ENCODE results near the gene BICDL2. TPM values are rescaled to one million over a fixed set of nuclear protein-coding genes. Genes with fewer than 3 reads are reported as not detected.

BICDL2 gene
- total RNA-seq, 1 experiment from 2014 or later: not detected

GRCh38 chr16:3035289-3035971, 1.3 kb downstream of the BICDL2 start:
- no peaks in the 10 kb centered on the region for H3K4me1 ChIP-seq (ENCODE audit: insufficient read depth, low read length, poor library complexity, severe bottlenecking)
- H3K9me3 ChIP-seq (ENCODE audit: low read depth, low read length, poor library complexity, severe bottlenecking): no peaks in the 10 kb centered on the region
- H3K27ac ChIP-seq (ENCODE audit: low read depth, low read length, poor library complexity, severe bottlenecking): no peak overlapping the region
- ChIA-PET POLR2A (ENCODE audit: low non-redundant PET) (no interaction called here), CTCF (no interaction called here)
- BruUV-seq (replicated peaks): no TSS peak
- H3K4me3 ChIP-seq (ENCODE audit: low read depth, low read length, poor library complexity, severe bottlenecking): no peak overlapping the region
- TF ChIP-seq, protein P1, sequence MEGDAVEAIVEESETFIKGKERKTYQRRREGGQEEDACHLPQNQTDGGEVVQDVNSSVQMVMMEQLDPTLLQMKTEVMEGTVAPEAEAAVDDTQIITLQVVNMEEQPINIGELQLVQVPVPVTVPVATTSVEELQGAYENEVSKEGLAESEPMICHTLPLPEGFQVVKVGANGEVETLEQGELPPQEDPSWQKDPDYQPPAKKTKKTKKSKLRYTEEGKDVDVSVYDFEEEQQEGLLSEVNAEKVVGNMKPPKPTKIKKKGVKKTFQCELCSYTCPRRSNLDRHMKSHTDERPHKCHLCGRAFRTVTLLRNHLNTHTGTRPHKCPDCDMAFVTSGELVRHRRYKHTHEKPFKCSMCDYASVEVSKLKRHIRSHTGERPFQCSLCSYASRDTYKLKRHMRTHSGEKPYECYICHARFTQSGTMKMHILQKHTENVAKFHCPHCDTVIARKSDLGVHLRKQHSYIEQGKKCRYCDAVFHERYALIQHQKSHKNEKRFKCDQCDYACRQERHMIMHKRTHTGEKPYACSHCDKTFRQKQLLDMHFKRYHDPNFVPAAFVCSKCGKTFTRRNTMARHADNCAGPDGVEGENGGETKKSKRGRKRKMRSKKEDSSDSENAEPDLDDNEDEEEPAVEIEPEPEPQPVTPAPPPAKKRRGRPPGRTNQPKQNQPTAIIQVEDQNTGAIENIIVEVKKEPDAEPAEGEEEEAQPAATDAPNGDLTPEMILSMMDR (conservative IDR thresholded peaks at IDR 0.05; ENCODE audit: low read depth, low read length): no peak
- no peak for TF ChIP-seq EZH2 (IDR thresholded peaks at IDR 0.05; ENCODE audit: borderline replicate concordance, low read depth, low read length, poor library complexity, severe bottlenecking)
- H3K36me3 ChIP-seq (ENCODE audit: insufficient read depth, low read length, poor library complexity, severe bottlenecking): no peaks in the 10 kb centered on the region
- DNase-seq (ENCODE audit: low spot score): no peak
- intact Hi-C loops (cut with micrococcal nuclease; ENCODE audit: unreplicated experiment): no loop called here
- H3K27me3 ChIP-seq (replicated peaks; ENCODE audit: insufficient read depth, low read depth, low read length, poor library complexity): peaks cover 71% of the 10 kb centered on the region

GRCh38 chr16:3032624-3033023, 4.1 kb downstream of the BICDL2 start:
- peaks cover 74% of the 10 kb centered on the region for H3K27me3 ChIP-seq (replicated peaks; ENCODE audit: insufficient read depth, low read depth, low read length, poor library complexity)

DNA sequence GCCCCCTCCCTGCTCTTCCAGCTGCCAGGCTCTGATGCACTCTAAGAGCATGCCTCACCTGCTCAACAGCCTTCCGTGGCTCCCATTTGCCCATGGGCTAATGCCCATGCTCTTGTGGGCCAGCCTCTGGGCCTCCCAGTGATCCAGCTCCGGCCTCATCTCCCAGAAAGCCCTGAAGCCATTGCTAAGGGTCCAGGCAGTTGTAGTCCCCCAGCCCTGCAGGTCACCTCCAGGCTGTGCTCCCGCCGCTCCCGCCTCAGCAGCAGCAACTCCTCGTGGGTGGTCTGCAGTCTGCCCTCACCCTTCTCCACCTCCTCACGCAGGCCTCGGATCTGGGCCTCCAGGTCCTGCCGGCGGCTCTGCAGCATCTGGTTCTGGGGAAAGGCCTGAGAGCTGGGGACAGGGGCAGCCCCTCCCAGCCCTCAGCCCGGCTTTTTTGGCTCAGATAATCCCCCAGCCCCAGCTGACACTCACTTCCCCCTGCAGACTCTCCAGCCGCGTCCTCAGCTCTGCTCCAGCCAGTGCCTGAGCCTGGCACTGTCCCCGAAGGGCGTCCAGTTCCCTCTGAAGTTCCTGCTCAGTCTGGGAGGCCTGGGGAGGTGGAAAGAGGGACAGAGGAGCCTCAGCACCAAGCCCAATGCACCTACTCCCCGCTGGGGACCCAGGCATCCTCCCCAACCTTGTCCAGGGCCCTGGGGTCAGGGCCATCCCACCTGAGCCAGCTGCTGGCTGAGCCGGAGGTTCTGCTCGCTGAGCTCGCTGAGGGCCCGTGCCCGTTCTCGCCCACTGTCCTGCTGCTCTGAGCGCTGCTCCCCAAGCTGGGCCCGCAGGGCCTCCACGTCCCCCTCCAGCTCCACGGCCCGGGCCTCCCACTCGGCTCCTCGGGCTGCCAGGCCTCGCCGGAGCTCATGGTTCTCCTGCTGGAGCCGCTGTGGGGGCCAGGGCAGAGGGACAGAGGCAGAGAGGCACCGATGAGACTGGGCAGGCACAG, 6.2 kb downstream of the BICDL2 start:
- CTCF ChIA-PET: interaction anchor here (1.5 to 2.3 kb wide), 3 partner anchors 11 to 15 kb away, joined by 4 to 15 read pairs (median 5); partner anchors contain the start of gene TNFRSF12A
- Histone ChIP-seq H3K27ac (ENCODE audit: low read depth, low read length, poor library complexity, severe bottlenecking) (no peak overlapping the region), H3K4me3 (ENCODE audit: low read depth, low read length, poor library complexity, severe bottlenecking) (no peak overlapping the region), H3K9me3 (ENCODE audit: low read depth, low read length, poor library complexity, severe bottlenecking) (no peaks in the 10 kb centered on the region), H3K4me1 (ENCODE audit: insufficient read depth, low read length, poor library complexity, severe bottlenecking) (peaks cover 12% of the 10 kb centered on the region), H3K27me3 (replicated peaks; ENCODE audit: insufficient read depth, low read depth, low read length, poor library complexity) (peaks cover 53% of the 10 kb centered on the region), H3K36me3 (ENCODE audit: insufficient read depth, low read length, poor library complexity, severe bottlenecking) (peaks cover 3% of the 10 kb centered on the region)
- intact Hi-C loops (cut with micrococcal nuclease; ENCODE audit: unreplicated experiment): no loop called here
- POLR2A ChIA-PET (ENCODE audit: low non-redundant PET): no interaction called here
- TF ChIP-seq, protein P1 (conservative IDR thresholded peaks at IDR 0.05; ENCODE audit: low read depth, low read length): no peak
- TF ChIP-seq EZH2 (IDR thresholded peaks at IDR 0.05; ENCODE audit: borderline replicate concordance, low read depth, low read length, poor library complexity, severe bottlenecking): no peak
- BruUV-seq (replicated peaks): no TSS peak
- DNase-seq (ENCODE audit: low spot score): no peak

More at GRCh38 chr16:3032624-3033023, 4.1 kb downstream of the BICDL2 start:
- intact Hi-C loops (cut with micrococcal nuclease; ENCODE audit: unreplicated experiment): no loop called here
- no peaks in the 10 kb centered on the region for H3K9me3 ChIP-seq (ENCODE audit: low read depth, low read length, poor library complexity, severe bottlenecking)
- POLR2A ChIA-PET (ENCODE audit: low non-redundant PET): no interaction called here
- no peak overlapping the region for H3K4me3 ChIP-seq (ENCODE audit: low read depth, low read length, poor library complexity, severe bottlenecking)
- TF ChIP-seq, protein P1 (conservative IDR thresholded peaks at IDR 0.05; ENCODE audit: low read depth, low read length): no peak
- TF ChIP-seq EZH2 (IDR thresholded peaks at IDR 0.05; ENCODE audit: borderline replicate concordance, low read depth, low read length, poor library complexity, severe bottlenecking): no peak
- peaks cover 12% of the 10 kb centered on the region for H3K4me1 ChIP-seq (ENCODE audit: insufficient read depth, low read length, poor library complexity, severe bottlenecking)
- BruUV-seq (replicated peaks): no TSS peak
- no peak for DNase-seq (ENCODE audit: low spot score)
- H3K27ac ChIP-seq (ENCODE audit: low read depth, low read length, poor library complexity, severe bottlenecking): no peak overlapping the region
- CTCF ChIA-PET: interaction anchor here (1.0 to 2.3 kb wide), 4 partner anchors 10 to 97 kb away, joined by 3 to 15 read pairs (median 4); no protein-coding TSS in a partner anchor
- no peaks in the 10 kb centered on the region for H3K36me3 ChIP-seq (ENCODE audit: insufficient read depth, low read length, poor library complexity, severe bottlenecking)

Measured in A673 (cell line).